ENCODE measurements around the gene SASH1.

The SASH1 gene

GRCh38 chr6:148547110-148547509, 204.5 kb downstream of the SASH1 start:
- H2BK120ac ChIP-seq (ENCODE audit: low read depth, low read length): no peak overlapping the region

GRCh38 chr6:148548065-148548748, 205.6 kb downstream of the SASH1 start:
- Histone ChIP-seq H2BK5ac (ENCODE audit: low read length) (no peak overlapping the region), H3K4me1 (ENCODE audit: control insufficient read depth in 2 of 2, insufficient read depth in 1 of 2, low read depth in 1 of 2, low read length in 2 of 2) (peaks cover 0 to 12% of the 10 kb centered on the region in 2 donors), H3K18ac (ENCODE audit: low read length) (no peak overlapping the region), H3K27me3 (ENCODE audit: control insufficient read depth in 3 of 3, insufficient read depth in 3 of 3, low read depth in 1 of 3, low read length in 3 of 3) (no peaks in the 10 kb centered on the region), H3K23ac (ENCODE audit: low read depth, low read length, poor library complexity) (no peak overlapping the region), H3K4ac (ENCODE audit: low read length) (no peak overlapping the region), H3K36me3 (replicated peaks in 1 of 2; ENCODE audit: control insufficient read depth in 2 of 2, insufficient read depth in 2 of 2, low read length in 2 of 2) (peaks cover 18 to 65% of the 10 kb centered on the region in 2 donors), H3K27ac (replicated peaks; ENCODE audit: low read length) (no peak overlapping the region), H4K8ac (ENCODE audit: low read depth, low read length) (no peak overlapping the region), H3K4me3 (ENCODE audit: low read length in 2 of 2) (no peak overlapping the region), H3K14ac (ENCODE audit: low read length) (no peak overlapping the region), H3K79me1 (ENCODE audit: low read depth, low read length) (no peaks in the 10 kb centered on the region), H3K9ac (ENCODE audit: low read depth, low read length, poor library complexity) (no peak overlapping the region), H2BK12ac (ENCODE audit: low read length) (no peak overlapping the region), H4K91ac (ENCODE audit: low read depth, low read length, poor library complexity) (no peak overlapping the region), H2AFZ (ENCODE audit: low read length) (no peak overlapping the region), H3K4me2 (ENCODE audit: insufficient read depth, low read length, poor library complexity, severe bottlenecking) (no peak overlapping the region), H3K9me3 (replicated peaks in 1 of 2; ENCODE audit: control insufficient read depth in 2 of 2, insufficient read depth in 1 of 2, low read depth in 1 of 2, low read length in 2 of 2) (peaks cover 1 to 6% of the 10 kb centered on the region in 2 donors), H2BK120ac (ENCODE audit: low read depth, low read length) (no peak overlapping the region), H2AK5ac (ENCODE audit: low read depth, low read length) (no peak overlapping the region), H2BK15ac (ENCODE audit: low read length) (no peak overlapping the region)
- DNase-seq (ENCODE audit: low spot score): no peak
- no CpG with 5 or more reads among the region's 22 CpGs for WGBS, 2 donors (ENCODE audit: extremely low coverage in 2 of 2, insufficient read length in 2 of 2, insufficient replicate concordance in 1 of 2)

More at GRCh38 chr6:148547110-148547509, 204.5 kb downstream of the SASH1 start:
- no peak overlapping the region for H3K23ac ChIP-seq (ENCODE audit: low read depth, low read length, poor library complexity)
- peaks cover 1 to 6% of the 10 kb centered on the region in 2 donors for H3K9me3 ChIP-seq (replicated peaks in 1 of 2; ENCODE audit: control insufficient read depth in 2 of 2, insufficient read depth in 1 of 2, low read depth in 1 of 2, low read length in 2 of 2)
- H3K4me3 ChIP-seq (ENCODE audit: low read length in 2 of 2): no peak overlapping the region
- H3K4ac ChIP-seq (ENCODE audit: low read length): no peak overlapping the region
- H3K9ac ChIP-seq (ENCODE audit: low read depth, low read length, poor library complexity): no peak overlapping the region
- peaks cover 21 to 73% of the 10 kb centered on the region in 2 donors for H3K36me3 ChIP-seq (replicated peaks in 1 of 2; ENCODE audit: control insufficient read depth in 2 of 2, insufficient read depth in 2 of 2, low read length in 2 of 2)
- H2BK5ac ChIP-seq (ENCODE audit: low read length): no peak overlapping the region
- no peak for DNase-seq (ENCODE audit: low spot score)
- no peak overlapping the region for H2AFZ ChIP-seq (ENCODE audit: low read length)
- H3K4me2 ChIP-seq (ENCODE audit: insufficient read depth, low read length, poor library complexity, severe bottlenecking): no peak overlapping the region
- H2BK12ac ChIP-seq (ENCODE audit: low read length): no peak overlapping the region
- no peaks in the 10 kb centered on the region for H3K79me1 ChIP-seq (ENCODE audit: low read depth, low read length)
- no peak overlapping the region for H3K14ac ChIP-seq (ENCODE audit: low read length)
- no CpG with 5 or more reads among the region's 7 CpGs for WGBS, 2 donors (ENCODE audit: extremely low coverage in 2 of 2, insufficient read length in 2 of 2, insufficient replicate concordance in 1 of 2)
- H2AK5ac ChIP-seq (ENCODE audit: low read depth, low read length): no peak overlapping the region
- no peak overlapping the region for H4K8ac ChIP-seq (ENCODE audit: low read depth, low read length)
- H3K27ac ChIP-seq (replicated peaks; ENCODE audit: low read length): no peak overlapping the region
- H3K4me1 ChIP-seq (ENCODE audit: control insufficient read depth in 2 of 2, insufficient read depth in 1 of 2, low read depth in 1 of 2, low read length in 2 of 2): peaks cover 0 to 12% of the 10 kb centered on the region in 2 donors
- H3K27me3 ChIP-seq (ENCODE audit: control insufficient read depth in 3 of 3, insufficient read depth in 3 of 3, low read depth in 1 of 3, low read length in 3 of 3): no peaks in the 10 kb centered on the region
- no peak overlapping the region for H3K18ac ChIP-seq (ENCODE audit: low read length)
- H2BK15ac ChIP-seq (ENCODE audit: low read length): no peak overlapping the region
- no peak overlapping the region for H4K91ac ChIP-seq (ENCODE audit: low read depth, low read length, poor library complexity)

- H4K91ac ChIP-seq (ENCODE audit: low read depth, low read length, poor library complexity): no peak overlapping the region
- no peak overlapping the region for H3K9ac ChIP-seq (ENCODE audit: low read depth, low read length, poor library complexity)
- WGBS, 2 donors (ENCODE audit: extremely low coverage in 2 of 2, insufficient read length in 2 of 2, insufficient replicate concordance in 1 of 2): no CpG with 5 or more reads among the region's 4 CpGs
- H3K36me3 ChIP-seq (replicated peaks in 1 of 2; ENCODE audit: control insufficient read depth in 2 of 2, insufficient read depth in 2 of 2, low read length in 2 of 2): peaks cover 17 to 59% of the 10 kb centered on the region in 2 donors
- no peak overlapping the region for H3K4ac ChIP-seq (ENCODE audit: low read length)
- H3K79me1 ChIP-seq (ENCODE audit: low read depth, low read length): no peaks in the 10 kb centered on the region
- no peak overlapping the region for H2AK5ac ChIP-seq (ENCODE audit: low read depth, low read length)
- no peak overlapping the region for H3K27ac ChIP-seq (replicated peaks; ENCODE audit: low read length)
- H2BK5ac ChIP-seq (ENCODE audit: low read length): no peak overlapping the region
- no peak overlapping the region for H3K14ac ChIP-seq (ENCODE audit: low read length)
- H3K9me3 ChIP-seq (replicated peaks in 1 of 2; ENCODE audit: control insufficient read depth in 2 of 2, insufficient read depth in 1 of 2, low read depth in 1 of 2, low read length in 2 of 2): peaks cover 4 to 6% of the 10 kb centered on the region in 2 donors
- H2AFZ ChIP-seq (ENCODE audit: low read length): no peak overlapping the region
- no peak for DNase-seq (ENCODE audit: low spot score)
- no peak overlapping the region for H3K18ac ChIP-seq (ENCODE audit: low read length)
- no peak overlapping the region for H3K23ac ChIP-seq (ENCODE audit: low read depth, low read length, poor library complexity)
- H4K8ac ChIP-seq (ENCODE audit: low read depth, low read length): no peak overlapping the region
- no peaks in the 10 kb centered on the region for H3K27me3 ChIP-seq (ENCODE audit: control insufficient read depth in 3 of 3, insufficient read depth in 3 of 3, low read depth in 1 of 3, low read length in 3 of 3)
- H2BK15ac ChIP-seq (ENCODE audit: low read length): no peak overlapping the region
- H3K4me2 ChIP-seq (ENCODE audit: insufficient read depth, low read length, poor library complexity, severe bottlenecking): no peak overlapping the region
- no peak overlapping the region for H2BK12ac ChIP-seq (ENCODE audit: low read length)
- H3K4me3 ChIP-seq (ENCODE audit: low read length in 2 of 2): no peak overlapping the region
- no peak overlapping the region for H2BK120ac ChIP-seq (ENCODE audit: low read depth, low read length)
- peaks cover 0 to 12% of the 10 kb centered on the region in 2 donors for H3K4me1 ChIP-seq (ENCODE audit: control insufficient read depth in 2 of 2, insufficient read depth in 1 of 2, low read depth in 1 of 2, low read length in 2 of 2)
Measured at GRCh38 chr6:148548749-148549140, 206.1 kb downstream of the SASH1 start.

- H3K27me3 ChIP-seq (ENCODE audit: control insufficient read depth in 3 of 3, insufficient read depth in 3 of 3, low read depth in 1 of 3, low read length in 3 of 3): no peaks in the 10 kb centered on the region
- H2BK5ac ChIP-seq (ENCODE audit: low read length): no peak overlapping the region
- H4K91ac ChIP-seq (ENCODE audit: low read depth, low read length, poor library complexity): no peak overlapping the region
- H3K4me3 ChIP-seq (ENCODE audit: low read length in 2 of 2): no peak overlapping the region
- no peak overlapping the region for H3K9ac ChIP-seq (ENCODE audit: low read depth, low read length, poor library complexity)
- WGBS, 2 donors (ENCODE audit: extremely low coverage in 2 of 2, insufficient read length in 2 of 2, insufficient replicate concordance in 1 of 2): no CpG with 5 or more reads among the region's 7 CpGs
- peaks cover 2% of the 10 kb centered on the region for H3K79me1 ChIP-seq (ENCODE audit: low read depth, low read length)
- H3K4ac ChIP-seq (ENCODE audit: low read length): no peak overlapping the region
- no peak overlapping the region for H2AFZ ChIP-seq (ENCODE audit: low read length)
- no peak overlapping the region for H2AK5ac ChIP-seq (ENCODE audit: low read depth, low read length)
- peaks cover 11 to 41% of the 10 kb centered on the region in 2 donors for H3K36me3 ChIP-seq (replicated peaks in 1 of 2; ENCODE audit: control insufficient read depth in 2 of 2, insufficient read depth in 2 of 2, low read length in 2 of 2)
- no peak overlapping the region for H2BK15ac ChIP-seq (ENCODE audit: low read length)
- H3K18ac ChIP-seq (ENCODE audit: low read length): no peak overlapping the region
- peaks cover 6% of the 10 kb centered on the region in 2 donors for H3K9me3 ChIP-seq (replicated peaks in 1 of 2; ENCODE audit: control insufficient read depth in 2 of 2, insufficient read depth in 1 of 2, low read depth in 1 of 2, low read length in 2 of 2)
- no peak overlapping the region for H3K27ac ChIP-seq (replicated peaks; ENCODE audit: low read length)
- no peak for DNase-seq (ENCODE audit: low spot score)
- H3K4me1 ChIP-seq (ENCODE audit: control insufficient read depth in 2 of 2, insufficient read depth in 1 of 2, low read depth in 1 of 2, low read length in 2 of 2): peaks cover 0 to 12% of the 10 kb centered on the region in 2 donors
- H2BK12ac ChIP-seq (ENCODE audit: low read length): no peak overlapping the region
- H3K4me2 ChIP-seq (ENCODE audit: insufficient read depth, low read length, poor library complexity, severe bottlenecking): no peak overlapping the region
- no peak overlapping the region for H4K8ac ChIP-seq (ENCODE audit: low read depth, low read length)
- no peak overlapping the region for H2BK120ac ChIP-seq (ENCODE audit: low read depth, low read length)
- no peak overlapping the region for H3K23ac ChIP-seq (ENCODE audit: low read depth, low read length, poor library complexity)
- no peak overlapping the region for H3K14ac ChIP-seq (ENCODE audit: low read length)
Measured at GRCh38 chr6:148550569-148550968, 207.9 kb downstream of the SASH1 start.
